ENCODE data around the gene TMSB4X. TPM values are rescaled to one million over a fixed set of nuclear protein-coding genes. Genes with fewer than 3 reads are reported as not detected.
"Not testable (repeated sequence)": the region's sequence is repeated elsewhere in the genome, so short reads cannot be mapped to it uniquely, and the experiment has no call there.

Gene TMSB4X
- total and polyA plus RNA-seq, 2 of the 13 experiments (the other 11 are each of a cell fraction or from before 2014, with no cell fraction given), result 10.5 to 29.6 TPM

- ATAC-seq, result peak; percentile 71
- Histone ChIP-seq H2AFZ (ENCODE audit: low read length) (no peak overlapping the region), H3K4me1 (ENCODE audit: insufficient read depth, low read length) (no peaks in the 10 kb centered on the region), H3K9ac (ENCODE audit: insufficient read depth, low read depth, low read length) (no peak overlapping the region), H4K20me1 (ENCODE audit: insufficient read depth, low read length) (no peaks in the 10 kb centered on the region), H3K27ac (ENCODE audit: extremely low read length, insufficient read depth, low read length) (no peak overlapping the region), H3K79me2 (ENCODE audit: insufficient read depth, low read length) (no peaks in the 10 kb centered on the region), H3K4me3 (replicated peaks in 1 of 3; ENCODE audit: insufficient read depth in 1 of 3, low read depth in 2 of 3, low read length in 3 of 3) (peak overlapping the region in 2 of 3 experiments; percentile 49 to 54; a peak in 4 of 6 replicates), H3K36me3 (replicated peaks in 1 of 2; ENCODE audit: control insufficient read depth in 1 of 2, insufficient read depth in 2 of 2, low read length in 2 of 2) (no peaks in the 10 kb centered on the region), H3K9me3 (ENCODE audit: low read length) (no peaks in the 10 kb centered on the region), H3K4me2 (ENCODE audit: low read depth, low read length) (peak overlapping the region; percentile 51), H3K27me3 (ENCODE audit: control insufficient read depth in 1 of 2, insufficient read depth in 2 of 2, low read length in 2 of 2) (peaks cover 0 to 11% of the 10 kb centered on the region in 2 experiments; a peak in 4 of 5 replicates)
- intact Hi-C loops (cut with micrococcal nuclease; ENCODE audit: unreplicated experiment) (no loop called here), in situ Hi-C loops (cut with HindIII; ENCODE audit: extremely low pct_ligation_motif_present, low pct_unique_long_range_greater_than_20kb) (no loop called here)
- POLR2A ChIA-PET, result no interaction called here
- TF ChIP-seq E2F5 (CRISPR knock-in tag; conservative IDR thresholded peaks at IDR 0.05) (no peak), RXRA (CRISPR knock-in tag; IDR thresholded peaks at IDR 0.05) (no peak), SMAD3 (CRISPR knock-in tag; IDR thresholded peaks at IDR 0.05) (no peak), LCORL (IDR thresholded peaks at IDR 0.05) (no peak), LCORL (CRISPR knock-in tag; IDR thresholded peaks at IDR 0.05) (no peak), CBX1 (IDR thresholded peaks at IDR 0.05; ENCODE audit: low read depth) (no peak), ZSCAN22 (CRISPR knock-in tag; IDR thresholded peaks at IDR 0.05) (no peak), ZBTB7B (CRISPR knock-in tag; IDR thresholded peaks at IDR 0.05) (no peak)
- no TSS peak for BruUV-seq (replicated peaks)
- 7% methylated on average over 27 of the region's 34 CpGs for WGBS (ENCODE audit: low lambda C conversion rate)
- CTCF ChIA-PET (ENCODE audit: low intra/inter-chr PET ratio, low total read pairs), result no interaction called here
- no peak for DNase-seq (ENCODE audit: low spot score)
- FAIRE-seq, result no peak
Observed at GRCh38 chrX:12975991-12976558, 1.2 kb downstream of the TMSB4X start.

GRCh38 chrX:12976819-12977732 is 2.2 kb downstream of the TMSB4X start:
- POLR2A ChIA-PET; H3K27ac ChIP-seq (ENCODE audit: extremely low read length, insufficient read depth, low read length): not testable (repeated sequence)

More at GRCh38 chrX:12976819-12977732, 2.2 kb downstream of the TMSB4X start:
- ATAC-seq; DNase-seq (ENCODE audit: low spot score); H3K4me3 ChIP-seq (replicated peaks in 1 of 3; ENCODE audit: insufficient read depth in 1 of 3, low read depth in 2 of 3, low read length in 3 of 3); BruUV-seq (replicated peaks); CTCF ChIA-PET (ENCODE audit: low intra/inter-chr PET ratio, low total read pairs); intact Hi-C loops (cut with micrococcal nuclease; ENCODE audit: unreplicated experiment); H2AFZ ChIP-seq (ENCODE audit: low read length); H4K20me1 ChIP-seq (ENCODE audit: insufficient read depth, low read length); H3K4me1 ChIP-seq (ENCODE audit: insufficient read depth, low read length); FAIRE-seq; H3K36me3 ChIP-seq (replicated peaks in 1 of 2; ENCODE audit: control insufficient read depth in 1 of 2, insufficient read depth in 2 of 2, low read length in 2 of 2); H3K4me2 ChIP-seq (ENCODE audit: low read depth, low read length); H3K9me3 ChIP-seq (ENCODE audit: low read length); H3K9ac ChIP-seq (ENCODE audit: insufficient read depth, low read depth, low read length); in situ Hi-C loops (cut with HindIII; ENCODE audit: extremely low pct_ligation_motif_present, low pct_unique_long_range_greater_than_20kb); H3K79me2 ChIP-seq (ENCODE audit: insufficient read depth, low read length): not testable (repeated sequence)
- WGBS (ENCODE audit: low lambda C conversion rate), result 93% methylated on average over 12 of the region's 12 CpGs
- peaks cover 0 to 11% of the 10 kb centered on the region in 2 experiments; a peak in 4 of 5 replicates for H3K27me3 ChIP-seq (ENCODE audit: control insufficient read depth in 1 of 2, insufficient read depth in 2 of 2, low read length in 2 of 2)
